ENCODE data around the gene TUBB4B. TPM values are rescaled to one million over a fixed set of nuclear protein-coding genes. Genes with fewer than 3 reads are reported as not detected.

The TUBB4B gene
- polyA plus RNA-seq, 1 of the 3 experiments (the other 2 are of a cell fraction), result 508 TPM

- Histone ChIP-seq H3K27ac (ENCODE audit: low read depth in 2 of 2, low read length in 1 of 2) (no peak overlapping the region), H3K27me3 (ENCODE audit: insufficient read depth) (no peaks in the 10 kb centered on the region), H2AFZ (ENCODE audit: low read depth) (no peak overlapping the region), H3K36me3 (replicated peaks in 1 of 2; ENCODE audit: control insufficient read depth in 1 of 2, insufficient read depth in 2 of 2, low read length in 1 of 2) (peaks cover 11 to 12% of the 10 kb centered on the region in 2 experiments), H3K4me1 (ENCODE audit: control insufficient read depth in 1 of 2, insufficient read depth in 2 of 2, low read depth in 1 of 2, low read length in 1 of 2) (peaks cover 8 to 16% of the 10 kb centered on the region in 2 experiments; a peak in 1 of 4 replicates), H3K4me3 (ENCODE audit: low read depth in 2 of 2, low read length in 1 of 2) (no peak overlapping the region), H3K9me3 (no peaks in the 10 kb centered on the region), H3F3A (replicated peaks; ENCODE audit: insufficient read depth) (peaks cover 9% of the 10 kb centered on the region), H4K20me1 (ENCODE audit: insufficient read depth) (peaks cover 21% of the 10 kb centered on the region), H3K9ac (no peak overlapping the region), H3K4me2 (no peak overlapping the region), H3K79me2 (ENCODE audit: insufficient read depth) (peaks cover 20% of the 10 kb centered on the region), H3K9me2 (no peaks in the 10 kb centered on the region)
- DNase-seq, result no peak
- ChIA-PET POLR2A (interaction anchor here (0.6 kb wide), 2 partner anchors 118 to 156 kb away, joined by 3 read pairs; no protein-coding TSS in a partner anchor), CTCF (interaction anchor here (1.2 to 8.2 kb wide), 2 partner anchors 10 to 183 kb away, joined by 4 to 38 read pairs; no protein-coding TSS in a partner anchor)
- TF ChIP-seq TEAD4 (IDR thresholded peaks at IDR 0.05; ENCODE audit: borderline replicate concordance, insufficient read depth), result no peak
- no peak for TF ChIP-seq RXRA (IDR thresholded peaks at IDR 0.05; ENCODE audit: borderline replicate concordance, low read depth)
- TF ChIP-seq, protein P1, sequence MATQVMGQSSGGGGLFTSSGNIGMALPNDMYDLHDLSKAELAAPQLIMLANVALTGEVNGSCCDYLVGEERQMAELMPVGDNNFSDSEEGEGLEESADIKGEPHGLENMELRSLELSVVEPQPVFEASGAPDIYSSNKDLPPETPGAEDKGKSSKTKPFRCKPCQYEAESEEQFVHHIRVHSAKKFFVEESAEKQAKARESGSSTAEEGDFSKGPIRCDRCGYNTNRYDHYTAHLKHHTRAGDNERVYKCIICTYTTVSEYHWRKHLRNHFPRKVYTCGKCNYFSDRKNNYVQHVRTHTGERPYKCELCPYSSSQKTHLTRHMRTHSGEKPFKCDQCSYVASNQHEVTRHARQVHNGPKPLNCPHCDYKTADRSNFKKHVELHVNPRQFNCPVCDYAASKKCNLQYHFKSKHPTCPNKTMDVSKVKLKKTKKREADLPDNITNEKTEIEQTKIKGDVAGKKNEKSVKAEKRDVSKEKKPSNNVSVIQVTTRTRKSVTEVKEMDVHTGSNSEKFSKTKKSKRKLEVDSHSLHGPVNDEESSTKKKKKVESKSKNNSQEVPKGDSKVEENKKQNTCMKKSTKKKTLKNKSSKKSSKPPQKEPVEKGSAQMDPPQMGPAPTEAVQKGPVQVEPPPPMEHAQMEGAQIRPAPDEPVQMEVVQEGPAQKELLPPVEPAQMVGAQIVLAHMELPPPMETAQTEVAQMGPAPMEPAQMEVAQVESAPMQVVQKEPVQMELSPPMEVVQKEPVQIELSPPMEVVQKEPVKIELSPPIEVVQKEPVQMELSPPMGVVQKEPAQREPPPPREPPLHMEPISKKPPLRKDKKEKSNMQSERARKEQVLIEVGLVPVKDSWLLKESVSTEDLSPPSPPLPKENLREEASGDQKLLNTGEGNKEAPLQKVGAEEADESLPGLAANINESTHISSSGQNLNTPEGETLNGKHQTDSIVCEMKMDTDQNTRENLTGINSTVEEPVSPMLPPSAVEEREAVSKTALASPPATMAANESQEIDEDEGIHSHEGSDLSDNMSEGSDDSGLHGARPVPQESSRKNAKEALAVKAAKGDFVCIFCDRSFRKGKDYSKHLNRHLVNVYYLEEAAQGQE (IDR thresholded peaks at IDR 0.05; ENCODE audit: low read depth, low read length), result no peak
- no peak for TF ChIP-seq FOXJ3 (CRISPR knock-in tag; IDR thresholded peaks at IDR 0.05)
- TF ChIP-seq GABPA (IDR thresholded peaks at IDR 0.05; ENCODE audit: low read depth), result no peak
- no peak for TF ChIP-seq EP300 (IDR thresholded peaks at IDR 0.05; ENCODE audit: borderline replicate concordance in 1 of 2, low read depth in 1 of 2, low read length in 1 of 2)
- TF ChIP-seq MAX (IDR thresholded peaks at IDR 0.05; ENCODE audit: low read depth), result no peak
- TF ChIP-seq SMC3 (IDR thresholded peaks at IDR 0.05; ENCODE audit: low read depth, low read length), result no peak
- TF ChIP-seq, protein P2, sequence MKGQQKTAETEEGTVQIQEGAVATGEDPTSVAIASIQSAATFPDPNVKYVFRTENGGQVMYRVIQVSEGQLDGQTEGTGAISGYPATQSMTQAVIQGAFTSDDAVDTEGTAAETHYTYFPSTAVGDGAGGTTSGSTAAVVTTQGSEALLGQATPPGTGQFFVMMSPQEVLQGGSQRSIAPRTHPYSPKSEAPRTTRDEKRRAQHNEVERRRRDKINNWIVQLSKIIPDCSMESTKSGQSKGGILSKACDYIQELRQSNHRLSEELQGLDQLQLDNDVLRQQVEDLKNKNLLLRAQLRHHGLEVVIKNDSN (IDR thresholded peaks at IDR 0.05; ENCODE audit: borderline replicate concordance, low read depth), result no peak
- no peak for TF ChIP-seq RCOR1 (IDR thresholded peaks at IDR 0.05; ENCODE audit: low read length)
- TF ChIP-seq RFX5 (IDR thresholded peaks at IDR 0.05; ENCODE audit: low read length), result no peak
- TF ChIP-seq PBX3 (IDR thresholded peaks at IDR 0.05), result no peak
- TF ChIP-seq, protein P3, sequence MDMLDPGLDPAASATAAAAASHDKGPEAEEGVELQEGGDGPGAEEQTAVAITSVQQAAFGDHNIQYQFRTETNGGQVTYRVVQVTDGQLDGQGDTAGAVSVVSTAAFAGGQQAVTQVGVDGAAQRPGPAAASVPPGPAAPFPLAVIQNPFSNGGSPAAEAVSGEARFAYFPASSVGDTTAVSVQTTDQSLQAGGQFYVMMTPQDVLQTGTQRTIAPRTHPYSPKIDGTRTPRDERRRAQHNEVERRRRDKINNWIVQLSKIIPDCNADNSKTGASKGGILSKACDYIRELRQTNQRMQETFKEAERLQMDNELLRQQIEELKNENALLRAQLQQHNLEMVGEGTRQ (IDR thresholded peaks at IDR 0.05; ENCODE audit: borderline replicate concordance, low read depth, low read length), result no peak
- TF ChIP-seq MEF2A (IDR thresholded peaks at IDR 0.05; ENCODE audit: borderline replicate concordance, low read depth), result no peak
- TF ChIP-seq SIN3A (IDR thresholded peaks at IDR 0.05; ENCODE audit: borderline replicate concordance, low read depth, low read length), result no peak
- WGBS (ENCODE audit: low lambda C conversion rate), result 84% methylated on average over 17 of the region's 20 CpGs
Observed at GRCh38 chr9:137247135-137247915, 6.2 kb downstream of the TUBB4B start.

Data from SK-N-SH (cell line).